Spleen (tissue), 13 donors: ENCODE measurements around the gene PEX7. TPM values are rescaled to one million over a fixed set of nuclear protein-coding genes. Genes with fewer than 3 reads are reported as not detected.

Source experiments
- DNase-seq: peaks from one replicate; pipeline ENCODE4 v3.0.0-alpha.2; 2020
- H3K27ac ChIP-seq, 8 donors: fragments of 200-600 bp; sonication (generic) in 7 of 8; 1 replicate in 4 of 8; 2 replicates in 4 of 8; pipeline versions ENCODE4 v1.5.0 to v1.8.0; 2016 to 2021; ENCODE audit warnings: inconsistent platforms in 4 of 8, mild to moderate bottlenecking in 4 of 8, moderate library complexity in 1 of 8
- H3K27me3 ChIP-seq, 7 donors: fragments of 200-600 bp; sonication (generic) in 6 of 7; replicated peaks in 1 of 7; 1 replicate in 4 of 7; 2 replicates in 3 of 7; pipeline versions ENCODE4 v1.5.0 to v1.8.0; 2016 to 2021; ENCODE audit warnings: inconsistent platforms in 3 of 7, mild to moderate bottlenecking in 1 of 7
- H3K36me3 ChIP-seq, 6 donors: fragments of 200-600 bp; sonication (generic) in 5 of 6; 1 replicate in 4 of 6; 2 replicates in 2 of 6; pipeline versions ENCODE4 v1.5.0 to v1.8.0; 2016 to 2021; ENCODE audit warnings: inconsistent platforms in 2 of 6
- H3K4me1 ChIP-seq, 6 donors: fragments of 200-600 bp; sonication (generic) in 5 of 6; 1 replicate in 3 of 6; 2 replicates in 3 of 6; pipeline versions ENCODE4 v1.5.0 to v1.8.0; 2016 to 2021; ENCODE audit warnings: inconsistent platforms in 3 of 6
- H3K4me3 ChIP-seq, 8 donors: fragments of 200-600 bp; sonication (generic) in 7 of 8; 1 replicate in 4 of 8; 2 replicates in 4 of 8; pipeline versions ENCODE4 v1.5.0 to v1.8.0; 2016 to 2021; ENCODE audit warnings: inconsistent platforms in 4 of 8, mild to moderate bottlenecking in 4 of 8, moderate library complexity in 2 of 8
- H3K9me3 ChIP-seq, 8 donors: fragments of 200-600 bp; sonication (generic) in 7 of 8; 1 replicate in 4 of 8; 2 replicates in 4 of 8; pipeline versions ENCODE4 v1.5.0 to v1.8.0; 2016 to 2021; ENCODE audit warnings: inconsistent platforms in 4 of 8
- POLR2A ChIP-seq, 3 donors: fragments of 450-650 bp; IDR thresholded peaks; one replicate each; pipeline ENCODE4 v1.5.1; 2017; ENCODE audit warnings: antibody characterized with exemption in 3 of 3, mild to moderate bottlenecking in 1 of 3
- POLR2AphosphoS5 ChIP-seq, 3 donors: sonication (generic); formaldehyde crosslinking; IDR thresholded peaks; one replicate each; pipeline ENCODE4 v1.5.1; 2017; ENCODE audit warnings: antibody characterized with exemption in 3 of 3
- WGBS, 5 donors: extraction: QIAGEN DNeasy Blood & Tissue Kit in 3 of 5; methylation state at CpG; one replicate each; pipeline versions ENCODE4 v1.1.5 to v1.1.7; 2013 to 2018; 5-methylcytosine and 5-hydroxymethylcytosine counted together
- intact Hi-C: fragments of 100-400 bp; cut with DNase I; formaldehyde crosslinking; loops from one replicate; pipeline ENCODE4 v1.15.0; 2023; ENCODE audit warnings: low total_unique reads
- long read RNA-seq, 2 donors: transcript quantifications; one replicate each; lab custom pipeline, GENCODE V29; 2026
- polyA plus RNA-seq, 3 donors: library from polyadenylated mRNA; stranded (reverse); fragments of 200-250 nt; gene quantifications; one replicate each; pipeline ENCODE4 v1.2.1, GENCODE V29; 2013
- total RNA-seq, 7 donors: library from RNA; depleted of rRNA in 3 of 7; stranded (reverse); fragments of >200 nt in 3 of 7; fragmentation: NEBNext Ultra II Directional in 4 of 7; extraction: Animal tissue kit (Norgen Biotek cat#: 25700) in 4 of 7; gene quantifications; one replicate each; pipeline versions ENCODE4 v1.1.0 to v1.2.1, GENCODE V29; 2016 to 2021
- TF ChIP-seq, protein P1 (sequence below), 11 experiments: fragments of 200-600 bp in 7 of 11; fragments of 450-650 bp in 4 of 11; sonication (generic) in 4 of 11; IDR thresholded peaks in 8 of 11; conservative IDR thresholded peaks in 3 of 11; 1 replicate in 7 of 11; 2 replicates in 4 of 11; pipeline versions ENCODE4 v1.4.0 to v1.8.0; 2016 to 2021; ENCODE audit warnings: antibody characterized with exemption in 11 of 11, inconsistent platforms in 4 of 11, mild to moderate bottlenecking in 1 of 11
- donor health status: healthy with polysubstance abuse.
- donor health status: DM: no; HTN: no; CAD: no; lungs with moderate emphysema.
- donor health status: DM: no; HTN: no; CAD: no.
- donor health status: Bipolar disorder and iron deficiency.
- donor health status: healthy.
- donor health status: DM: no; HTN: no; CAD: no.
- donor health status: DM: yes; HTN: yes; CAD: no.

Gene PEX7, protein sequence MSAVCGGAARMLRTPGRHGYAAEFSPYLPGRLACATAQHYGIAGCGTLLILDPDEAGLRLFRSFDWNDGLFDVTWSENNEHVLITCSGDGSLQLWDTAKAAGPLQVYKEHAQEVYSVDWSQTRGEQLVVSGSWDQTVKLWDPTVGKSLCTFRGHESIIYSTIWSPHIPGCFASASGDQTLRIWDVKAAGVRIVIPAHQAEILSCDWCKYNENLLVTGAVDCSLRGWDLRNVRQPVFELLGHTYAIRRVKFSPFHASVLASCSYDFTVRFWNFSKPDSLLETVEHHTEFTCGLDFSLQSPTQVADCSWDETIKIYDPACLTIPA
- 1 to 10 TPM; 2.2 to 6.4 (median 5.6) TPM for total RNA-seq
- polyA plus RNA-seq = 1 to 10 TPM; 2.8 to 4.5 (median 3.8) TPM
- long read RNA-seq, donor 1, partial matches to known transcripts = 0 of 4 reads
- long read RNA-seq, donor 1, other reads (novel, unspliced or antisense) = 0 of 4 reads
- long read RNA-seq, donor 2, partial matches to known transcripts = 0 of 1 reads
- long read RNA-seq, donor 2, other reads (novel, unspliced or antisense) = 0 of 1 reads

DNA sequence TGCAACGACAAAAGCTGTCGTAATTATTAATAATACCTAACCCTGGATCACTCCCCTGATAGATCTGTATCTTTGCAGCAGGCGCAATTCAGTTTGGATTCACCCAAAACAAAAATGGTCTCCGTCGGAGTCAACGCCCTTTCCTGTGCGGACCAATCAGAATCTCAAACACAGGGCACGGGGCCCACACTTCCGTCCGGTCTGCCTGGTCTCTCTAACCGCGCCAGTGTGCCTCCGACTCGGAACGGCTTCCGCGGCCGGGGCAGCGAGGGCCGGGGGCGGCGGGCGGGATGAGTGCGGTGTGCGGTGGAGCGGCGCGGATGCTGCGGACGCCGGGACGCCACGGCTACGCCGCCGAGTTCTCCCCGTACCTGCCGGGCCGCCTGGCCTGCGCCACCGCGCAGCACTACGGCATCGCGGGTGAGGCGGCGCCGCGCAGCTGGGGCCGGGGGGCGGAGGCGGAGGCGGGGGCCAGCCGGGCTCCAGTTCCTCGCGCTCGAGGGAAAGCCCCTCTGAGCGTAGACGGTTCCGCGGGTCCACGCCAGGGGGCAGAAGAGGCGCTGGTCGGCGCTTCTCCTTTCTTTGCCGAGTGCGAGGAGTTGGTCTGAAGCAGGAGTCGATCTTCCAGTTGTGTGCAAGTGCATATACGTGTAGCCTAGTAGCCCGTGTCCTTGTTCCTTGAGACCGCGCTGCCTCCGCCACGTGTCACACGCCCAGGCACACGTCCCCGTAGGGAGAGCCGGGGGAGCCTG, at the start of gene PEX7:
Gene PEX7 (plus strand): TSS at position 217 of the 752 bp plus-strand sequence. CDS start 74 bp downstream, at position 291.
- H3K4me1 ChIP-seq = peaks cover 4 to 23% (median 12%) of the 10 kb centered on the region in 6 donors
- no peaks in the 10 kb centered on the region for H3K27me3 ChIP-seq
- intact Hi-C loops = no loop called here
- peak within 1 kb of the TSS; percentile 92 to 95 (median 93) for H3K27ac ChIP-seq
- 0 to 1% (median 1%) methylated on average over 20 to 78 of the region's 78 CpGs for WGBS, 5 donors
- no peaks in the 10 kb centered on the region for H3K9me3 ChIP-seq
- DNase-seq = peak; percentile 96
- peak within 1 kb of the TSS; percentile 54 to 81 (median 64) for H3K4me3 ChIP-seq
- peaks cover 0 to 24% (median 9%) of the 10 kb centered on the region in 6 donors for H3K36me3 ChIP-seq
- TF ChIP-seq POLR2A (IDR thresholded peaks at IDR 0.05) (peak in 2 of 3 donors; percentile 8 to 45), POLR2AphosphoS5 (IDR thresholded peaks at IDR 0.05) (peak; percentile 87 to 92 (median 91))
- TF ChIP-seq, protein P1, sequence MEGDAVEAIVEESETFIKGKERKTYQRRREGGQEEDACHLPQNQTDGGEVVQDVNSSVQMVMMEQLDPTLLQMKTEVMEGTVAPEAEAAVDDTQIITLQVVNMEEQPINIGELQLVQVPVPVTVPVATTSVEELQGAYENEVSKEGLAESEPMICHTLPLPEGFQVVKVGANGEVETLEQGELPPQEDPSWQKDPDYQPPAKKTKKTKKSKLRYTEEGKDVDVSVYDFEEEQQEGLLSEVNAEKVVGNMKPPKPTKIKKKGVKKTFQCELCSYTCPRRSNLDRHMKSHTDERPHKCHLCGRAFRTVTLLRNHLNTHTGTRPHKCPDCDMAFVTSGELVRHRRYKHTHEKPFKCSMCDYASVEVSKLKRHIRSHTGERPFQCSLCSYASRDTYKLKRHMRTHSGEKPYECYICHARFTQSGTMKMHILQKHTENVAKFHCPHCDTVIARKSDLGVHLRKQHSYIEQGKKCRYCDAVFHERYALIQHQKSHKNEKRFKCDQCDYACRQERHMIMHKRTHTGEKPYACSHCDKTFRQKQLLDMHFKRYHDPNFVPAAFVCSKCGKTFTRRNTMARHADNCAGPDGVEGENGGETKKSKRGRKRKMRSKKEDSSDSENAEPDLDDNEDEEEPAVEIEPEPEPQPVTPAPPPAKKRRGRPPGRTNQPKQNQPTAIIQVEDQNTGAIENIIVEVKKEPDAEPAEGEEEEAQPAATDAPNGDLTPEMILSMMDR (IDR thresholded peaks at IDR 0.05 in 8 of 11, conservative IDR thresholded peaks at IDR 0.05 in 3 of 11) = peak in 10 of 11 experiments; percentile 57 to 88 (median 74)

DNA sequence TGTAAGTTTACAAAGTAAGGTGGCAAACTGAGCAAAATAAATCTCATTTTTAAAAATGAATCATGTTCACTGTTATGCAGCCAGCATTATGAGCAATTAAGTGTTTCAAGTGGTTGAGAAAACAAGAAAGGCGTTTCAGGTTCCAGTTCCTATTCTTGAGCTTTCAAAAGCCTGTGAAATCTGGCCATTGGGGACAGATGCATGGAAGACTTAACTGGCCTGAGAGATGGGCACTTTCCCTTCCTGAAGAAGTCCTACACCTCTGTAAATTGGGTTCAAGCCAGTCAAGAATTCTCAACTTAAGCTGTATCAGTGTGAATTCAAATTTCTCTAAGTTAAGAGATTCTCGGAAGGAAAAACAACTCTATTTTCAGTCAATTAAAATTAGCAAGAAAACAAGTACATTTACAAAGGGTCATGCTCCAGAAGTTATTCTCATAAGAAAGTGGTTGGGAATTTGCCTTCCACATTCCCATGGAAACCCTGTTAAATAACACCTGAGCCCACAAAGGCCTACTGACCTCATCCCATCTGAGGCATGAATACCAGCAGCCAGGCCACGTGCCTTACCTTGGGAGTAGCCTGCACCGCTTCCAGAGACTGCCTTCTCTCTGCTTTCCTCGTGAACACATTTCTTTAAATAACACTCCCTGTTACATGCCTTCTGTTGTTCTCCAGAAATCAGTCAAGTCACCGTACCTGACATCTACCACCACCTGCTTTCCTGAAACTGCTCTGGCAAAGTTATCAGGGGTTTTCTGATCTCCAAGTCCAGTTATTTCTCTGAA, 49.5 kb upstream of the PEX7 start:
- WGBS, 5 donors = 65 to 82% (median 77%) methylated on average over 6 of the region's 6 CpGs
- H3K27ac ChIP-seq = peak overlapping the region in 6 of 8 donors; percentile 18 to 74 (median 50)
- no peak overlapping the region for H3K4me3 ChIP-seq
- H3K27me3 ChIP-seq = no peaks in the 10 kb centered on the region
- H3K9me3 ChIP-seq = no peaks in the 10 kb centered on the region
- H3K36me3 ChIP-seq = no peaks in the 10 kb centered on the region
- peaks cover 20 to 94% (median 62%) of the 10 kb centered on the region in 6 donors for H3K4me1 ChIP-seq
- intact Hi-C loops = no loop called here
- no peak for DNase-seq
- TF ChIP-seq, protein P1 (IDR thresholded peaks at IDR 0.05 in 8 of 11, conservative IDR thresholded peaks at IDR 0.05 in 3 of 11) = no peak
- TF ChIP-seq POLR2AphosphoS5 (IDR thresholded peaks at IDR 0.05) = no peak
- no peak for TF ChIP-seq POLR2A (IDR thresholded peaks at IDR 0.05)

DNA sequence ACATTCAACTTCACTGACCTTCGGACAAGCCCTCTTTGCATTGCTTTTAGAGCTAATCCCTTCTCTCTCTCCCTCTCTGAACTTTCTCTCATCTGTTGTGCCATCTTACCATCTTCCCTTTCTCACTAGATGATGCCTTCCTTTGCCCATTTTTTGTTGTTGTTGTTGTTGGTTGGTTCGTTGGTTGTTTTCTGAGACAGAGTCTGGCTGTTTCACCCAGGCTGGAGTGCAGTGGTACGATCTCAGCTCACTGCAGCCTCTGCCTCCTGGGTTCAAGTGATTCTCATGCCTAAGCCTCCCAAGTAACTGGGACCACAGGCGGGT, 49.0 kb upstream of the PEX7 start:
- Histone ChIP-seq H3K4me3 (no peak overlapping the region), H3K4me1 (peaks cover 20 to 91% (median 56%) of the 10 kb centered on the region in 6 donors), H3K36me3 (no peaks in the 10 kb centered on the region), H3K9me3 (no peaks in the 10 kb centered on the region), H3K27me3 (no peaks in the 10 kb centered on the region), H3K27ac (peak overlapping the region in 3 of 8 donors; percentile 65 to 74 (median 71))
- intact Hi-C loops = no loop called here
- no peak for TF ChIP-seq POLR2A (IDR thresholded peaks at IDR 0.05)
- no peak for DNase-seq
- 90 to 95% (median 94%) methylated on average over 4 of the region's 4 CpGs for WGBS, 5 donors
